Measurements from ENCODE around the gene NOP9.

NOP9 gene

GRCh38 chr14:24304019-24304387 lies 4.4 kb downstream of the NOP9 start:
- TF ChIP-seq SIN3A (IDR thresholded peaks at IDR 0.05; ENCODE audit: borderline replicate concordance, insufficient read depth, low read length) (no peak), FOXP2 (optimal IDR thresholded peaks at IDR 0.05; ENCODE audit: borderline replicate concordance, extremely low read depth, extremely low read length, insufficient read depth) (no peak), POLR2AphosphoS5 (IDR thresholded peaks at IDR 0.05; ENCODE audit: low read depth, low read length) (no peak), TAF1 (IDR thresholded peaks at IDR 0.05; ENCODE audit: borderline replicate concordance, insufficient read depth, low read length) (no peak)
- TF ChIP-seq, protein P1, sequence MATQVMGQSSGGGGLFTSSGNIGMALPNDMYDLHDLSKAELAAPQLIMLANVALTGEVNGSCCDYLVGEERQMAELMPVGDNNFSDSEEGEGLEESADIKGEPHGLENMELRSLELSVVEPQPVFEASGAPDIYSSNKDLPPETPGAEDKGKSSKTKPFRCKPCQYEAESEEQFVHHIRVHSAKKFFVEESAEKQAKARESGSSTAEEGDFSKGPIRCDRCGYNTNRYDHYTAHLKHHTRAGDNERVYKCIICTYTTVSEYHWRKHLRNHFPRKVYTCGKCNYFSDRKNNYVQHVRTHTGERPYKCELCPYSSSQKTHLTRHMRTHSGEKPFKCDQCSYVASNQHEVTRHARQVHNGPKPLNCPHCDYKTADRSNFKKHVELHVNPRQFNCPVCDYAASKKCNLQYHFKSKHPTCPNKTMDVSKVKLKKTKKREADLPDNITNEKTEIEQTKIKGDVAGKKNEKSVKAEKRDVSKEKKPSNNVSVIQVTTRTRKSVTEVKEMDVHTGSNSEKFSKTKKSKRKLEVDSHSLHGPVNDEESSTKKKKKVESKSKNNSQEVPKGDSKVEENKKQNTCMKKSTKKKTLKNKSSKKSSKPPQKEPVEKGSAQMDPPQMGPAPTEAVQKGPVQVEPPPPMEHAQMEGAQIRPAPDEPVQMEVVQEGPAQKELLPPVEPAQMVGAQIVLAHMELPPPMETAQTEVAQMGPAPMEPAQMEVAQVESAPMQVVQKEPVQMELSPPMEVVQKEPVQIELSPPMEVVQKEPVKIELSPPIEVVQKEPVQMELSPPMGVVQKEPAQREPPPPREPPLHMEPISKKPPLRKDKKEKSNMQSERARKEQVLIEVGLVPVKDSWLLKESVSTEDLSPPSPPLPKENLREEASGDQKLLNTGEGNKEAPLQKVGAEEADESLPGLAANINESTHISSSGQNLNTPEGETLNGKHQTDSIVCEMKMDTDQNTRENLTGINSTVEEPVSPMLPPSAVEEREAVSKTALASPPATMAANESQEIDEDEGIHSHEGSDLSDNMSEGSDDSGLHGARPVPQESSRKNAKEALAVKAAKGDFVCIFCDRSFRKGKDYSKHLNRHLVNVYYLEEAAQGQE (IDR thresholded peaks at IDR 0.05; ENCODE audit: insufficient read depth in 1 of 2, low read depth in 2 of 2, low read length in 2 of 2) = no peak

DNA sequence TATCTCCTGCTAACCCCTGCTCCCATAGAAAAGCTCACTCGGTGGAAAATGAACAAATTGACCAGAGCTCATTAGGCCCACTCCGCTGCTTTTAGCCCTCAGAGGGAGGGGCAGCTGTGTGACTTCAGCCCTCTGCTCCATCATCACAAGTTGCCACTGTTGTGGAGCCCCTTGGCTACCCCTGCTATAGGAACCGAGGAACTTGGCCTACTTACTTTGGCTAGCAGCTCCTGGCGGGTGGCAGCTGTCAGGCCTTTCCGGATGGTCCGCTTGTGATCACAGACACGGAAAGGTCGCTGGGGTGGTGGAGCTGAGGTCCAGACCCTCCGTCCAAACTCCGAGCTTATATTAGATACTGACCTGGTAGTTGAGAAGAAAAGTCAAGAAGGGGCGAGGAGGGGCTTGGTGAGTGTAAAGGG lies 7.5 kb downstream of the NOP9 start:
- TF ChIP-seq POLR2AphosphoS5 (IDR thresholded peaks at IDR 0.05; ENCODE audit: low read depth, low read length) = no peak
- TF ChIP-seq FOXP2 (optimal IDR thresholded peaks at IDR 0.05; ENCODE audit: borderline replicate concordance, extremely low read depth, extremely low read length, insufficient read depth) = no peak
- no peak for TF ChIP-seq TAF1 (IDR thresholded peaks at IDR 0.05; ENCODE audit: borderline replicate concordance, insufficient read depth, low read length)
- TF ChIP-seq, protein P1 (IDR thresholded peaks at IDR 0.05; ENCODE audit: insufficient read depth in 1 of 2, low read depth in 2 of 2, low read length in 2 of 2) = no peak
- no peak for TF ChIP-seq SIN3A (IDR thresholded peaks at IDR 0.05; ENCODE audit: borderline replicate concordance, insufficient read depth, low read length)

DNA sequence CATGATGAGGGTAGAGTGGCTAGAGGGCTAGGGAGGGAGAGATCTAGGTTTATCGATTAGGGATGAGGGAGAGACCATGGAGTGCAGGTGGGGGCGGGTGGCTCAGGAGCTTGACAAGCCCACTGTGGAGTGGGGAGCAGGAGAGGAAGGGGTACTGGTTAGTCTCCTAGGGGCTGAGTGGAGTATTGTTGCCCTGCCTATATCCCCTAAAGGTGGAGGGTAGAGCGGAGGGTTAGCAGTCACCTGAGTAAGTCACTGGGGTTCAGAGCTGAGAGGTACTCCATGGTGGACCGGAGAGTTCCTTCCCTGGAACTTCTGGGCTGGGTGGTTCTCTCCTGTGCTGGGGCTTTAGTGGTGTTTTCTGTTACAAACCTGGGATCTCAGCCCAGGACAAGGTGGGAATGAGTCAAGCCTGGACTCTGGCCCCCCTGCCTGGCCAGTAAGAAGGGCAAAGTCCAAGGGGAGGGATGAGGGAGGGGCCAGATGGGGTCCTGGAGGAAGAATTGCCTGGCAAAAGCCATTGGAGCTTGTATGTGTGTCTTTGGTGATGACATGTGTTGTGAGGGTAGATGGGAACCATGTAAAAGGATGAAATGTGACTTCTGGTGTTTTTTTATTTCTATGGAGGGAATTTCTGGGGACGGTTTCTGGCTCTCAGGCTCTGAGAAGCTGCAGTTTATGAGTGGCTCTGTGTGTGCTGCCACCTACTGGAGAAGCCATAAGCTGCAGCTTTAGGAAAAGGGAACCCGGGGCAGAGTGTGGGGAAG lies 8.1 kb downstream of the NOP9 start, which contains the start of gene CIDEB:
Gene CIDEB, minus strand, starts transcription at position 403 of the 767 bp plus-strand sequence. Its CDS starts 119 bp downstream, at position 284.
- TF ChIP-seq, protein P1 (IDR thresholded peaks at IDR 0.05; ENCODE audit: insufficient read depth in 1 of 2, low read depth in 2 of 2, low read length in 2 of 2) = no peak
- no peak for TF ChIP-seq SIN3A (IDR thresholded peaks at IDR 0.05; ENCODE audit: borderline replicate concordance, insufficient read depth, low read length)

DNA sequence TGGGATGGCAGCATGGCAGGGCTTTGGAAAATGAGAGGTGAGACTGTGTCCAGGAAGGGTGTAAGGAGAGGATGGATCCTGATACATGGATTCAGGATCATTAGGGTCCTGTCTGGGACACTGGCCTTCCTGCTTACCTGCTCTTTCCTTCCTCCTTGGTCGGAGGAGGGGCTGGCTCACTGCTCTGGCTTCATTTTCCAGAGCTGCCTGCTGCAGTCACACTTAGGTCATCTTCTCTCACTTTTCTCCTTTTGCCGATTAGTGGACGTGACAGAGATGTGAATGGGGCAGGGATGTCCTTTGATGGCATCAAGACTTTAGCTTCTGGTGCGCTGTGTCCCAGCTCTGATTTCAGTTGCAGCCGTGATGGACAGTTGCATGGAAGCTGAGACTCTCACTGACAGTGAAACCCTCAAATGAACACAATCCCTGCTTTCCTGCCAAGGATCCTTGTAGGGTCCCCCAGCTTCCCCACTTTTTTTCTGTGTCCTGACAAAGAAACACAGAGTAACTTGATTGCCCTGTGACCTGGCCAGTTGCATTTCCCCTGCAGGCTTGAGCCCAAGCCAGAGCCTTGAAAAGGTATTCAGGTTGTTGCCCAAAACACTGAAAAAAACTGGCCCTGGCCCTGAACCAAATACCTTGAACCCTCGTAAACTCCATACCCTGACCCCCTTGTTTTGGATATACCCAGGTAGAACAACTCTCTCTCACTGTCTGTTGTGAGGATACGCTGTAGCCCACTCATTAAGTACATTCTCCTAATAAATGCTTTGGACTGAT lies 8.9 kb downstream of the NOP9 start:
- TF ChIP-seq, protein P1 (IDR thresholded peaks at IDR 0.05; ENCODE audit: insufficient read depth in 1 of 2, low read depth in 2 of 2, low read length in 2 of 2) = no peak
- TF ChIP-seq TAF1 (IDR thresholded peaks at IDR 0.05; ENCODE audit: borderline replicate concordance, insufficient read depth, low read length) (no peak), SIN3A (IDR thresholded peaks at IDR 0.05; ENCODE audit: borderline replicate concordance, insufficient read depth, low read length) (no peak), POLR2AphosphoS5 (IDR thresholded peaks at IDR 0.05; ENCODE audit: low read depth, low read length) (no peak), FOXP2 (optimal IDR thresholded peaks at IDR 0.05; ENCODE audit: borderline replicate concordance, extremely low read depth, extremely low read length, insufficient read depth) (no peak)

All from PFSK-1 (cell line).